ENCODE results near the gene TMEM26.

TMEM26 gene

GRCh38 chr10:61359452-61359851, 93.7 kb downstream of the TMEM26 start:
- TF ChIP-seq ZNF274 (IDR thresholded peaks at IDR 0.05; ENCODE audit: low read depth, low read length) = no peak

GRCh38 chr10:61357687-61358086, 95.5 kb downstream of the TMEM26 start:
- TF ChIP-seq ZNF274 (IDR thresholded peaks at IDR 0.05; ENCODE audit: low read depth, low read length) = no peak
- H3K4me3 ChIP-seq (ENCODE audit: low read length) = no peak overlapping the region

More at GRCh38 chr10:61359452-61359851, 93.7 kb downstream of the TMEM26 start:
- no peak overlapping the region for H3K4me3 ChIP-seq (ENCODE audit: low read length)

Measured in GM08714 (cell line).